K562 (cell line): ENCODE measurements around the gene EXOSC2.

Source experiments
- BRF1 ChIP-seq: IDR thresholded peaks from 3 replicates; pipeline ENCODE4 v1.6.1; 2011; ENCODE audit warnings: borderline replicate concordance, mild to moderate bottlenecking; ENCODE audit not compliant: insufficient read length; ENCODE audit errors: extremely low read depth
- CBFB ChIP-seq: sonication (generic); formaldehyde crosslinking; IDR thresholded peaks from 2 replicates; pipeline ENCODE4 v1.4.0; 2020; ENCODE audit warnings: mild to moderate bottlenecking, missing genetic modification reagents
- EGR1 ChIP-seq: fragments of 450-650 bp; conservative IDR thresholded peaks from 2 replicates; pipeline ENCODE4 v1.6.1; 2017; ENCODE audit warnings: mild to moderate bottlenecking
- IRF2 ChIP-seq: sonication (generic); formaldehyde crosslinking; IDR thresholded peaks from 2 replicates; pipeline ENCODE4 v1.8.1; 2022; ENCODE audit warnings: mild to moderate bottlenecking, missing genetic modification reagents
- JUN ChIP-seq, 2 experiments: sonication (generic) in 1 of 2; formaldehyde crosslinking in 1 of 2; IDR thresholded peaks; 2 replicates each; pipeline versions ENCODE4 v1.6.1 to v1.8.0; 2012 to 2022; ENCODE audit warnings: borderline replicate concordance in 2 of 2, mild to moderate bottlenecking in 2 of 2, improper control_type of control experiment in 1 of 2, low read depth in 1 of 2, low read length in 1 of 2, missing genetic modification reagents in 1 of 2
- KDM1A ChIP-seq, 2 experiments: fragments of 450-650 bp; IDR thresholded peaks; 2 replicates each; pipeline ENCODE4 v1.6.1; 2016; ENCODE audit warnings: mild to moderate bottlenecking in 2 of 2
- YY1 ChIP-seq, 3 experiments: IDR thresholded peaks; 2 replicates each; pipeline ENCODE4 v1.6.1; 2011; ENCODE audit warnings: low read length in 2 of 3, mild to moderate bottlenecking in 2 of 3, moderate library complexity in 2 of 3, borderline replicate concordance in 1 of 3, control low read depth in 1 of 3, low read depth in 1 of 3; ENCODE audit not compliant: insufficient read depth in 3 of 3, insufficient replicate concordance in 2 of 3, control insufficient read depth in 1 of 3, insufficient read length in 1 of 3; ENCODE audit errors: extremely low read depth in 1 of 3
- ZNF212 ChIP-seq: fragments of 450-650 bp; formaldehyde crosslinking; IDR thresholded peaks from 2 replicates; pipeline ENCODE4 v1.4.0; 2020; ENCODE audit warnings: mild to moderate bottlenecking
- TF ChIP-seq, protein P1 (sequence below): sonication (generic); formaldehyde crosslinking; IDR thresholded peaks from 2 replicates; pipeline ENCODE4 v1.8.0; 2023; ENCODE audit warnings: mild to moderate bottlenecking, missing genetic modification reagents
- TF ChIP-seq, protein P2 (sequence below): fragments of 450-650 bp; formaldehyde crosslinking; IDR thresholded peaks from 2 replicates; pipeline ENCODE4 v1.4.0; 2020; ENCODE audit warnings: mild to moderate bottlenecking, moderate library complexity

DNA sequence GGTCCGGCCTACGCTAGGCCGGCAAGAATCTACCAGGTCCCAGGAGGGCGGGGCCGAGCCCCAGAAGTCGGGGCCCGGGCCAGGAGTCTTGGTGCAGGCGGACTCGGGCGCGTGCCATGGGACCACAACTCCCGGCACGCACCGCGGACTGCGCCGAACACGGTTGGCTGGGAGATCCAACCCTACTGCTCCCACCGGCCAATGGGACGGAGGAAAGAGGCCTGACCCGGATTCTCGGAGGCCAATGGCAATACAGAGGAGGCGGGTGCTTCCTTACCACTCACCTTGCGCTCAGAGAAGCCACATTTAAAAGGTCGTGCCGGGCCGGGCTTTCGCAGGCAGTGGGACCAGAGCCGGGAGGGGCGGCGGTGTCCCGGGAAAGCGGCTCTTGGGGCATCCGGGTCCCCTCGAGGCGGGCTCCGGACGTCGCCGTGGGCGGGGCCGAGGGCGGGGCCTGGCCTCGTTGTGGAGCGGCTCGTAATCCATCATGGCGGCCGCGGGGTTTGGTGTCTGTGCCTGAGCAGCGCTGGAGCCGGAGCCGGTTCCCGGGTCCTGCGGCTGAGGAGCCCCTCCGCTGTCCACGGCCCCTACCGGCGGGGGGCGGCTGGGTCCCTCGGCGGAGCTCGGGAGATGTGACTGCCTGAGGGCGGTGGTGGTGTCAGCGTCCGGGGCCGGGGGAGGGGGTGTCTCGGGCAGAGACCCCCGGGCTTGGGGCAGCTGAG is 19.1 kb downstream of the EXOSC2 start:
- TF ChIP-seq KDM1A (IDR thresholded peaks at IDR 0.05) (no peak), EGR1 (peak; percentile 42; the same call in 1 of the 2 replicates), IRF2 (CRISPR knock-in tag) (no peak), YY1 (IDR thresholded peaks at IDR 0.05; ENCODE audit: borderline replicate concordance in 1 of 3, control insufficient read depth in 1 of 3, extremely low read depth in 1 of 3, insufficient read depth in 3 of 3, insufficient read length in 1 of 3, insufficient replicate concordance in 2 of 3, low read depth in 1 of 3, low read length in 2 of 3) (peak; percentile 81 to 97 (median 96)), ZNF212 (no peak), BRF1 (no peak), JUN (IDR thresholded peaks at IDR 0.05; ENCODE audit: borderline replicate concordance, low read depth, low read length) (peak; percentile 29; the same call in 1 of the 2 replicates), JUN (CRISPR knock-in tag; IDR thresholded peaks at IDR 0.05; ENCODE audit: borderline replicate concordance) (0 out of 2 replicates have a peak, but pooled peaks have one; percentile 40), CBFB (CRISPR knock-in tag) (no peak)
- TF ChIP-seq, protein P1, sequence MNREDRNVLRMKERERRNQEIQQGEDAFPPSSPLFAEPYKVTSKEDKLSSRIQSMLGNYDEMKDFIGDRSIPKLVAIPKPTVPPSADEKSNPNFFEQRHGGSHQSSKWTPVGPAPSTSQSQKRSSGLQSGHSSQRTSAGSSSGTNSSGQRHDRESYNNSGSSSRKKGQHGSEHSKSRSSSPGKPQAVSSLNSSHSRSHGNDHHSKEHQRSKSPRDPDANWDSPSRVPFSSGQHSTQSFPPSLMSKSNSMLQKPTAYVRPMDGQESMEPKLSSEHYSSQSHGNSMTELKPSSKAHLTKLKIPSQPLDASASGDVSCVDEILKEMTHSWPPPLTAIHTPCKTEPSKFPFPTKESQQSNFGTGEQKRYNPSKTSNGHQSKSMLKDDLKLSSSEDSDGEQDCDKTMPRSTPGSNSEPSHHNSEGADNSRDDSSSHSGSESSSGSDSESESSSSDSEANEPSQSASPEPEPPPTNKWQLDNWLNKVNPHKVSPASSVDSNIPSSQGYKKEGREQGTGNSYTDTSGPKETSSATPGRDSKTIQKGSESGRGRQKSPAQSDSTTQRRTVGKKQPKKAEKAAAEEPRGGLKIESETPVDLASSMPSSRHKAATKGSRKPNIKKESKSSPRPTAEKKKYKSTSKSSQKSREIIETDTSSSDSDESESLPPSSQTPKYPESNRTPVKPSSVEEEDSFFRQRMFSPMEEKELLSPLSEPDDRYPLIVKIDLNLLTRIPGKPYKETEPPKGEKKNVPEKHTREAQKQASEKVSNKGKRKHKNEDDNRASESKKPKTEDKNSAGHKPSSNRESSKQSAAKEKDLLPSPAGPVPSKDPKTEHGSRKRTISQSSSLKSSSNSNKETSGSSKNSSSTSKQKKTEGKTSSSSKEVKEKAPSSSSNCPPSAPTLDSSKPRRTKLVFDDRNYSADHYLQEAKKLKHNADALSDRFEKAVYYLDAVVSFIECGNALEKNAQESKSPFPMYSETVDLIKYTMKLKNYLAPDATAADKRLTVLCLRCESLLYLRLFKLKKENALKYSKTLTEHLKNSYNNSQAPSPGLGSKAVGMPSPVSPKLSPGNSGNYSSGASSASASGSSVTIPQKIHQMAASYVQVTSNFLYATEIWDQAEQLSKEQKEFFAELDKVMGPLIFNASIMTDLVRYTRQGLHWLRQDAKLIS (CRISPR knock-in tag): no peak
- TF ChIP-seq, protein P2, sequence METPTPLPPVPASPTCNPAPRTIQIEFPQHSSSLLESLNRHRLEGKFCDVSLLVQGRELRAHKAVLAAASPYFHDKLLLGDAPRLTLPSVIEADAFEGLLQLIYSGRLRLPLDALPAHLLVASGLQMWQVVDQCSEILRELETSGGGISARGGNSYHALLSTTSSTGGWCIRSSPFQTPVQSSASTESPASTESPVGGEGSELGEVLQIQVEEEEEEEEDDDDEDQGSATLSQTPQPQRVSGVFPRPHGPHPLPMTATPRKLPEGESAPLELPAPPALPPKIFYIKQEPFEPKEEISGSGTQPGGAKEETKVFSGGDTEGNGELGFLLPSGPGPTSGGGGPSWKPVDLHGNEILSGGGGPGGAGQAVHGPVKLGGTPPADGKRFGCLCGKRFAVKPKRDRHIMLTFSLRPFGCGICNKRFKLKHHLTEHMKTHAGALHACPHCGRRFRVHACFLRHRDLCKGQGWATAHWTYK (CRISPR knock-in tag): no peak; the same call in 1 of the 2 replicates
